Thoracic aorta (tissue), 2 donors: ENCODE results near the gene ACAA1. TPM values are rescaled to one million over a fixed set of nuclear protein-coding genes. Genes with fewer than 3 reads are reported as not detected.
A peak's percentile ranks its signal among the peaks of the same experiment; 100 is the strongest.

Source experiments
- ATAC-seq: fragments of 150-250 bp; one replicate; pipeline ENCODE4 v1.8.0; 2017; ENCODE audit warnings: low read depth; ENCODE audit not compliant: insufficient number of reproducible peaks, low FRiP score
- DNase-seq: peaks from one replicate; pipeline ENCODE4 v3.0.0-alpha.2; 2020; ENCODE audit warnings: low spot score
- H3K27ac ChIP-seq, 2 donors: fragments of 200-600 bp; sonication (generic); 1 replicate in 1 of 2; 2 replicates in 1 of 2; pipeline ENCODE4 v1.5.1; 2016; ENCODE audit warnings: mild to moderate bottlenecking in 2 of 2, moderate library complexity in 2 of 2
- H3K27me3 ChIP-seq: fragments of 200-600 bp; sonication (generic); replicated peaks from 2 replicates; pipeline ENCODE4 v1.6.0; 2016; ENCODE audit warnings: mild to moderate bottlenecking; ENCODE audit not compliant: insufficient read depth
- H3K36me3 ChIP-seq: fragments of 200-600 bp; sonication (generic); one replicate; pipeline ENCODE4 v1.5.1; 2016
- H3K4me1 ChIP-seq, 2 donors: fragments of 200-600 bp; sonication (generic); 1 replicate in 1 of 2; 2 replicates in 1 of 2; pipeline versions ENCODE4 v1.5.1 to v1.6.0; 2016; ENCODE audit warnings: low read depth in 2 of 2, mild to moderate bottlenecking in 1 of 2; ENCODE audit not compliant: control insufficient read depth in 1 of 2
- H3K4me3 ChIP-seq: fragments of 200-600 bp; sonication (generic); 2 replicates; pipeline ENCODE4 v1.5.1; 2016; ENCODE audit warnings: mild to moderate bottlenecking
- H3K9me3 ChIP-seq: fragments of 200-600 bp; sonication (generic); 2 replicates; pipeline ENCODE4 v1.5.1; 2016
- total RNA-seq, 2 donors: library from RNA; depleted of rRNA; stranded (reverse); fragments of >200 nt; gene quantifications; one replicate each; pipeline versions ENCODE4 v1.1.0 to v1.2.3, GENCODE V29; 2016
- TF ChIP-seq, protein P1 (sequence below): fragments of 200-600 bp; sonication (generic); IDR thresholded peaks from one replicate; pipeline ENCODE4 v1.5.1; 2019; ENCODE audit warnings: antibody characterized with exemption

The ACAA1 gene, protein sequence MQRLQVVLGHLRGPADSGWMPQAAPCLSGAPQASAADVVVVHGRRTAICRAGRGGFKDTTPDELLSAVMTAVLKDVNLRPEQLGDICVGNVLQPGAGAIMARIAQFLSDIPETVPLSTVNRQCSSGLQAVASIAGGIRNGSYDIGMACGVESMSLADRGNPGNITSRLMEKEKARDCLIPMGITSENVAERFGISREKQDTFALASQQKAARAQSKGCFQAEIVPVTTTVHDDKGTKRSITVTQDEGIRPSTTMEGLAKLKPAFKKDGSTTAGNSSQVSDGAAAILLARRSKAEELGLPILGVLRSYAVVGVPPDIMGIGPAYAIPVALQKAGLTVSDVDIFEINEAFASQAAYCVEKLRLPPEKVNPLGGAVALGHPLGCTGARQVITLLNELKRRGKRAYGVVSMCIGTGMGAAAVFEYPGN
- 10 to 100 TPM; 34.8 to 37.6 TPM for total RNA-seq

DNA sequence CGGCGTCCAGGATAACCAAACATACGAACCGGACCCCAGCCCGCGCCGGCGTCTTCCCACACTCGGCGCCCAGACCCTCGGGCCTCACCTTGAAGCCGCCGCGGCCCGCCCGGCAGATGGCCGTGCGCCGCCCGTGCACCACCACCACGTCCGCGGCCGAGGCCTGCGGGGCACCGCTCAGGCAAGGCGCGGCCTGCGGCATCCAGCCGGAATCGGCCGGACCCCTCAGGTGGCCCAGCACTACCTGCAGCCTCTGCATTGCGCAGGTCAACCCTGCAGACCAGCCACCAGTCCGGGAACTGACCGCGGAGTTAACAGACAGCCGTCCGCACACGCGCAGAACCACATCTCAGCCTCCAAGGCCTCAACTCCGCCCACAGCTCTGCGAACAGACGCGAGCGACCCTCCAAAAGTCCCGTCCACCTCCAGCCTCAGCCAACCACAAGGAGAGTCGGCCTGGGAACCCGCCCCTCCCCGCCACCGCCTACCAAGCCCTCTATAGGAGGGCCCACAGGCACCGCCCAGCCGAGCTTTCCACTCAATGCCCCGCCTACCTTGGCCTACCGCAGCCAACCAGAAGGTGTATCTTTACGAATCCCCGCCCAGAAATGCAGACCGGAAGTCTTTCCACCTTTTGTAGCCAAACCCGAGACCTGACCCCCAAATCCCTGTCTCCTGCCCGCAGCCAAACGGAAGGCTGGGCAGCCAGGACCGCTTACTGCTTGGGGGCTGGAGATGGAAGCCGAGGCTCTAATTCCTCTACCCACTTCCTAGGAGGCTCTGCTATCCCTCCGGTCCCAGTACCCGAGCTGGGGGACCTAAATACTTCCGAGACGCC is at the start of gene ACAA1:
Gene ACAA1 (minus strand): TSS at position 351 of the 838 bp plus-strand sequence. CDS start 92 bp downstream, at position 259.
- DNase-seq (peak; percentile 99), ATAC-seq (peak; percentile 91)
- Histone ChIP-seq H3K27me3 (no peaks in the 10 kb centered on the region), H3K4me1 (peaks cover 18 to 60% of the 10 kb centered on the region in 2 donors), H3K27ac (peak within 1 kb of the TSS; percentile 96 to 97), H3K4me3 (peak within 1 kb of the TSS; percentile 89), H3K9me3 (no peaks in the 10 kb centered on the region), H3K36me3 (peaks cover 17% of the 10 kb centered on the region)
- TF ChIP-seq, protein P1, sequence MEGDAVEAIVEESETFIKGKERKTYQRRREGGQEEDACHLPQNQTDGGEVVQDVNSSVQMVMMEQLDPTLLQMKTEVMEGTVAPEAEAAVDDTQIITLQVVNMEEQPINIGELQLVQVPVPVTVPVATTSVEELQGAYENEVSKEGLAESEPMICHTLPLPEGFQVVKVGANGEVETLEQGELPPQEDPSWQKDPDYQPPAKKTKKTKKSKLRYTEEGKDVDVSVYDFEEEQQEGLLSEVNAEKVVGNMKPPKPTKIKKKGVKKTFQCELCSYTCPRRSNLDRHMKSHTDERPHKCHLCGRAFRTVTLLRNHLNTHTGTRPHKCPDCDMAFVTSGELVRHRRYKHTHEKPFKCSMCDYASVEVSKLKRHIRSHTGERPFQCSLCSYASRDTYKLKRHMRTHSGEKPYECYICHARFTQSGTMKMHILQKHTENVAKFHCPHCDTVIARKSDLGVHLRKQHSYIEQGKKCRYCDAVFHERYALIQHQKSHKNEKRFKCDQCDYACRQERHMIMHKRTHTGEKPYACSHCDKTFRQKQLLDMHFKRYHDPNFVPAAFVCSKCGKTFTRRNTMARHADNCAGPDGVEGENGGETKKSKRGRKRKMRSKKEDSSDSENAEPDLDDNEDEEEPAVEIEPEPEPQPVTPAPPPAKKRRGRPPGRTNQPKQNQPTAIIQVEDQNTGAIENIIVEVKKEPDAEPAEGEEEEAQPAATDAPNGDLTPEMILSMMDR = no peak

DNA sequence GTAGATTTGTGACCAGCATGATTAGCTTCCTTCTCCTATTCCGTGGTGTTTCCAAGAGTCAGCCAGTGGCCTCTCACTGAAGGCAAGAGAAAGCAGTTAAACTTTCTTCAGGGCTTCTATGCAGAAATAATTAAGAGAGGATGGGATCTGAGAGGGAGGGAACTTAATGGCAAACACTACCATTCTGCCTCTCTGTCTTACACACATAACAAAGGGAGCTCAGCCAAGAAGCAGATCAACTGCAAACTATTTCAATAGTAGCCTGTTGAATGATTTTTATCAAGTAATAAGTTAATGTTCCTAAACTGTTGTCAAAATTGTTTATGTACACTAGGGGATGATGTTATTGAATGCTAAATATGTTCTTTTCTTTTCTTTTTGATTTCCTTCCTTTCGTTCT is 40.3 kb upstream of the ACAA1 start:
- DNase-seq (no peak), ATAC-seq (no peak)
- Histone ChIP-seq H3K27me3 (no peaks in the 10 kb centered on the region), H3K9me3 (no peaks in the 10 kb centered on the region), H3K27ac (no peak overlapping the region), H3K36me3 (no peaks in the 10 kb centered on the region), H3K4me3 (no peak overlapping the region), H3K4me1 (peaks cover 0 to 5% of the 10 kb centered on the region in 2 donors)
- TF ChIP-seq, protein P1 = no peak

DNA sequence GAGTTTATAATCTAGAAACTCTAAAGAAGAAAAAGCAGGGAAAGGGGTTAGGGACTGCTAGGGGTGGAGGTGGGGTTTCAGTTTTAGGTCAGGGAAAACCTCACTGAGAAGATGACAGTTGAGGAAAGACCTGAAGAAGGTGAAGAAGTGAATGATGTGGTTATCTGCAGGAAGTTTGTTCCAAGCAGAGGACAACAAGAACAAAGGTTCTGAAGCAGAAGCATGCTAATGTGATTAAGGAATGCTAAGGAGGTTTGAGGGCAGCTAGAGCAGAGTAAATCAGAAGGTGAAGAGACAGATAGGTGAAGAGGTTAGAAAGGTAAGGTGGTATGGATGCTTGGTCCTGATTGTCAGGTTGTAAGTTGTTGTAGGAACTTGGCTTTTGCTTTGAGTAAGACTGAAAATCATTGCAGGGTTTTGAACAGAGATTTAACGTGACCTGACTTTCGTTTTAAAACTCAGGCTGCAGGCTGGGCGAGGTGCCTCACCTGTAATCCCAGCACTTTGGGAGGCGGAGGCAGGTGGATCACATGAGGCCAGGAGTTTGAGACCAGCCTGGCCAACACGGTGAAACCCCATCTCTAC is 37.0 kb upstream of the ACAA1 start:
- H3K4me1 ChIP-seq = peaks cover 4 to 9% of the 10 kb centered on the region in 2 donors
- H3K36me3 ChIP-seq = no peaks in the 10 kb centered on the region
- TF ChIP-seq, protein P1 = no peak
- DNase-seq = no peak
- H3K9me3 ChIP-seq = no peaks in the 10 kb centered on the region
- no peaks in the 10 kb centered on the region for H3K27me3 ChIP-seq
- H3K27ac ChIP-seq = no peak overlapping the region
- H3K4me3 ChIP-seq = no peak overlapping the region
- ATAC-seq = no peak

DNA sequence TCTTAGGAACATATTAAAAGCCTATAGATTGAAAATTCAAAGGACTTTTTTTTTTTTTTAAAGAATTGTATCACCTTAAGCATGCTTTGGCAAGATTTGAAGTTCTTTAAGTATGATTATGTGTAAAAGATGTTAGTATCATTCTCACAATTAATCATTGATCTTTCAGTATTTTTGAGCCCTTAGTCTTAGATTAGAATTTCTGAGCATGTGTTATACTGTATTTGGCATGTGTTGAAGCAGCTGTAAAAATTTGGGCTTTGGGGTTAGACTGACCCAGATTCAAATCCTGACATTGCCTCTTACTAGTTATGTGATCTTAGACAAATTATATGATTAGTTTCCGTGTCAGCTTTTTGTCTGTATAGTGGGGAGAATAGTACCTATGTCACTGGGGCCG is 34.7 kb upstream of the ACAA1 start:
- no peak for ATAC-seq
- TF ChIP-seq, protein P1 = no peak

DNA sequence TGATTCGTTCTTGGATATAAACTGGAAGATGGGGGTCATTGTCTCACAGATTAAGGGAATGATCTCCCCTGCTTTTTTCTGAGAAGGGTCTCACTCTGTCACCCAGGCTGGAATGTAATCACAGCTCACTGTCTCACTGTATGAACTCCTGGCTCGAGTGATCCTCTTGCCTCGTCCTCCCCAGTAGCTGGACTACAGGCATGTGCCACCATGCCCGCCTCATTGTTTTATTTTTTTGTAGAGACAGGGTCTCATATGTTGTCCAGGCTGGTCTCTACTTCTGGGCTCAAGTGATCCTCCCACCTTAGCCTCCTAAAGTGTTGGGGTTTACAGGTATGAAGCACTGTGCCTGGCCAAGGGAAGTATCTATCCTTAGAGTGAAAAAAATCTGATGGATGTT is 33.8 kb upstream of the ACAA1 start:
- H3K27ac ChIP-seq = no peak overlapping the region
- TF ChIP-seq, protein P1 = no peak
- no peaks in the 10 kb centered on the region for H3K36me3 ChIP-seq
- peaks cover 17 to 32% of the 10 kb centered on the region in 2 donors for H3K4me1 ChIP-seq
- ATAC-seq = no peak
- no peak for DNase-seq
- no peaks in the 10 kb centered on the region for H3K27me3 ChIP-seq
- no peak overlapping the region for H3K4me3 ChIP-seq
- no peaks in the 10 kb centered on the region for H3K9me3 ChIP-seq

More for the DNA sequence above, 34.7 kb upstream of the ACAA1 start:
- H3K36me3 ChIP-seq = no peaks in the 10 kb centered on the region
- peaks cover 14 to 27% of the 10 kb centered on the region in 2 donors for H3K4me1 ChIP-seq
- H3K27me3 ChIP-seq = no peaks in the 10 kb centered on the region
- no peak for DNase-seq
- no peak overlapping the region for H3K27ac ChIP-seq
- H3K9me3 ChIP-seq = no peaks in the 10 kb centered on the region
- H3K4me3 ChIP-seq = no peak overlapping the region
